CD14-positive monocyte (primary cell): ENCODE results near the gene KCNH3. TPM values are rescaled to one million over a fixed set of nuclear protein-coding genes. Genes with fewer than 3 reads are reported as not detected.
"Not testable (repeated sequence)": the region's sequence is repeated elsewhere in the genome, so short reads cannot be mapped to it uniquely, and the experiment has no call there.

Experiments
- DNase-seq, 3 donors: peaks; one replicate each; pipeline ENCODE4 v3.0.0-alpha.2; 2011 to 2022
- H2AFZ ChIP-seq: 2 replicates; pipeline ENCODE4 v1.6.0; 2012; ENCODE audit warnings: mild to moderate bottlenecking, low read depth, low read length, inconsistent platforms; ENCODE audit not compliant: insufficient read depth, poor library complexity, severe bottlenecking
- H3K27ac ChIP-seq, 2 donors: 1 replicate in 1 of 2; 2 replicates in 1 of 2; pipeline ENCODE4 v1.5.1; 2012 to 2013; ENCODE audit warnings: low read length in 2 of 2, control low read depth in 1 of 2, inconsistent platforms in 1 of 2, low read depth in 1 of 2, mild to moderate bottlenecking in 1 of 2
- H3K27me3 ChIP-seq, 2 donors: one replicate each; pipeline versions ENCODE4 v1.6.0 to v1.6.1; 2011 to 2013; ENCODE audit warnings: low read length in 2 of 2; ENCODE audit not compliant: control insufficient read depth in 2 of 2, insufficient read depth in 2 of 2
- H3K36me3 ChIP-seq, 2 donors: replicated peaks in 1 of 2; 1 replicate in 1 of 2; 2 replicates in 1 of 2; pipeline versions ENCODE4 v1.5.1 to v1.6.1; 2012 to 2013; ENCODE audit warnings: low read length in 2 of 2, control low read depth in 1 of 2, inconsistent platforms in 1 of 2, mild to moderate bottlenecking in 1 of 2; ENCODE audit not compliant: insufficient read depth in 2 of 2, control insufficient read depth in 1 of 2
- H3K4me1 ChIP-seq, 2 donors: 1 replicate in 1 of 2; 2 replicates in 1 of 2; pipeline versions ENCODE4 v1.5.1 to v1.6.1; 2012 to 2013; ENCODE audit warnings: low read length in 2 of 2, control low read depth in 1 of 2, inconsistent platforms in 1 of 2, mild to moderate bottlenecking in 1 of 2, moderate library complexity in 1 of 2; ENCODE audit not compliant: insufficient read depth in 2 of 2, control insufficient read depth in 1 of 2
- H3K4me2 ChIP-seq: replicated peaks from 2 replicates; pipeline ENCODE3; 2012; ENCODE audit warnings: low read length, moderate library complexity, mild to moderate bottlenecking; ENCODE audit not compliant: poor library complexity, severe bottlenecking; ENCODE audit errors: extremely low read depth
- H3K4me3 ChIP-seq, 3 experiments: fragments of 200-600 bp in 1 of 3; sonication (generic) in 1 of 3; replicated peaks in 1 of 3; 1 replicate in 2 of 3; 2 replicates in 1 of 3; pipeline ENCODE4 v1.5.1; 2011 to 2013; ENCODE audit warnings: low read length in 3 of 3, mild to moderate bottlenecking in 3 of 3, control low read depth in 2 of 3, low read depth in 2 of 3, inconsistent platforms in 1 of 3, moderate library complexity in 1 of 3
- H3K79me2 ChIP-seq: 2 replicates; pipeline ENCODE4 v1.6.0; 2012; ENCODE audit warnings: mild to moderate bottlenecking, control low read depth, inconsistent platforms, low read length, moderate library complexity; ENCODE audit not compliant: insufficient read depth
- H3K9ac ChIP-seq: 2 replicates; pipeline ENCODE4 v1.6.0; 2017; ENCODE audit warnings: low read length, mild to moderate bottlenecking; ENCODE audit not compliant: insufficient read depth, poor library complexity, severe bottlenecking
- H3K9me3 ChIP-seq, 2 donors: replicated peaks in 1 of 2; 1 replicate in 1 of 2; 2 replicates in 1 of 2; pipeline versions ENCODE4 v1.5.1 to v1.6.1; 2012 to 2013; ENCODE audit warnings: low read length in 2 of 2, control low read depth in 1 of 2; ENCODE audit not compliant: control insufficient read depth in 1 of 2, insufficient read depth in 1 of 2
- H4K20me1 ChIP-seq: 2 replicates; pipeline ENCODE4 v1.6.0; 2012; ENCODE audit warnings: mild to moderate bottlenecking, low read length, control low read depth, moderate library complexity; ENCODE audit not compliant: insufficient read depth
- H3K27ac Mint-ChIP-seq, 7 donors: one replicate each; pipeline ENCODE4 v1.8.0; 2020; ENCODE audit warnings: mild to moderate bottlenecking in 7 of 7, mixed read lengths in 7 of 7, moderate library complexity in 6 of 7, inconsistent platforms in 2 of 7
- H3K27me3 Mint-ChIP-seq, 3 donors: one replicate each; pipeline ENCODE4 v1.8.0; 2021 to 2022; ENCODE audit warnings: low read depth in 3 of 3, mild to moderate bottlenecking in 3 of 3, mixed read lengths in 3 of 3, moderate library complexity in 3 of 3, inconsistent platforms in 1 of 3
- H3K36me3 Mint-ChIP-seq, 2 donors: one replicate each; pipeline ENCODE4 v1.8.0; 2020; ENCODE audit warnings: mixed read lengths in 2 of 2, inconsistent platforms in 1 of 2, mild to moderate bottlenecking in 1 of 2
- H3K4me1 Mint-ChIP-seq: one replicate; pipeline ENCODE4 v1.8.0; 2020; ENCODE audit warnings: mild to moderate bottlenecking, mixed read lengths
- H3K4me3 Mint-ChIP-seq, 2 donors: one replicate each; pipeline ENCODE4 v1.8.0; 2020; ENCODE audit warnings: mild to moderate bottlenecking in 2 of 2, mixed read lengths in 2 of 2, moderate library complexity in 1 of 2
- H3K9me3 Mint-ChIP-seq, 7 donors: one replicate each; pipeline ENCODE4 v1.8.0; 2020 to 2022; ENCODE audit warnings: mixed read lengths in 7 of 7, mild to moderate bottlenecking in 6 of 7, moderate library complexity in 6 of 7, inconsistent platforms in 2 of 7
- WGBS: methylation state at CpG from one replicate; pipeline ENCODE4 v1.1.5; 2013; ENCODE audit warnings: missing lambda C conversion rate; ENCODE audit not compliant: insufficient coverage; 5-methylcytosine and 5-hydroxymethylcytosine counted together
- intact Hi-C, 2 donors: fragments of 100-400 bp; cut with micrococcal nuclease; formaldehyde crosslinking; loops; one replicate each; pipeline versions ENCODE4 v1.15.0 to v1.15.1; 2023
- polyA plus RNA-seq, 3 donors: library from polyadenylated mRNA; depleted of rRNA in 1 of 3; unstranded in 2 of 3; stranded (reverse) in 1 of 3; fragments of 300-500 nt in 2 of 3; fragments of >200 nt in 1 of 3; fragmentation: Illumina TruSeq in 2 of 3; gene quantifications; 1 replicate in 2 of 3; 2 replicates in 1 of 3; pipeline ENCODE4 v1.2.3, GENCODE V29; 2012 to 2021
- TF ChIP-seq, protein P1 (sequence below): fragments of 200-600 bp; IDR thresholded peaks from one replicate; pipeline ENCODE4 v1.8.0; 2022; ENCODE audit warnings: antibody characterized with exemption, mild to moderate bottlenecking

The KCNH3 gene
- polyA plus RNA-seq, 3 donors = 1.3 to 18.2 (median 3.3) TPM

DNA sequence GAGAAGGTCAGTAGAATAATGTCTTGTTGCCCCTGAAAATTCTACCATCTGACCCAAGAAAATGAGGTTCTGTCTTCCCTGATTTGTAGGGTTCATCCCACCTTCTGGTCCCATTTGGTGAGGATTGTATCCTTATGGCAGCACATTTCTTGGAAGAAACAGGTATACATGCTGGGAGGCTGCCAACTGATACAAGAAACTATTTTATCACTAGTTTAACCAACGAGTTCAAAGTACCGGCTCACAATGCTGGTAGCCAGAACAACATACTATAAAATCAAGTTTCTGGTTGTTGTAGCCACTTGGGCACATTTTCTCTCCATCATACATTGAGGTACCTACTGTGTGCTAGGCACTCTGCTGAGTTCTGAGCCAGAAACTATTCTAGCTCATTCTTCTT, 7.1 kb upstream of the KCNH3 start:
- Mint-ChIP-seq H3K9me3 (no peaks in the 10 kb centered on the region), H3K4me3 (no peak overlapping the region), H3K4me1 (peaks cover 25% of the 10 kb centered on the region), H3K27me3 (peaks cover 11 to 20% (median 14%) of the 10 kb centered on the region in 3 donors), H3K36me3 (peaks cover 6 to 7% of the 10 kb centered on the region in 2 donors), H3K27ac (no peak overlapping the region)
- Histone ChIP-seq H2AFZ (no peak overlapping the region), H3K27me3 (peaks cover 0 to 8% of the 10 kb centered on the region in 2 donors), H3K4me2 (no peak overlapping the region), H3K4me3 (no peak overlapping the region), H4K20me1 (no peaks in the 10 kb centered on the region), H3K79me2 (no peaks in the 10 kb centered on the region), H3K36me3 (no peaks in the 10 kb centered on the region), H3K9ac (no peak overlapping the region), H3K27ac (no peak overlapping the region), H3K9me3 (no peaks in the 10 kb centered on the region), H3K4me1 (peaks cover 29 to 32% of the 10 kb centered on the region in 2 donors)
- WGBS = 95% methylated on average over 2 of the region's 2 CpGs
- TF ChIP-seq, protein P1, sequence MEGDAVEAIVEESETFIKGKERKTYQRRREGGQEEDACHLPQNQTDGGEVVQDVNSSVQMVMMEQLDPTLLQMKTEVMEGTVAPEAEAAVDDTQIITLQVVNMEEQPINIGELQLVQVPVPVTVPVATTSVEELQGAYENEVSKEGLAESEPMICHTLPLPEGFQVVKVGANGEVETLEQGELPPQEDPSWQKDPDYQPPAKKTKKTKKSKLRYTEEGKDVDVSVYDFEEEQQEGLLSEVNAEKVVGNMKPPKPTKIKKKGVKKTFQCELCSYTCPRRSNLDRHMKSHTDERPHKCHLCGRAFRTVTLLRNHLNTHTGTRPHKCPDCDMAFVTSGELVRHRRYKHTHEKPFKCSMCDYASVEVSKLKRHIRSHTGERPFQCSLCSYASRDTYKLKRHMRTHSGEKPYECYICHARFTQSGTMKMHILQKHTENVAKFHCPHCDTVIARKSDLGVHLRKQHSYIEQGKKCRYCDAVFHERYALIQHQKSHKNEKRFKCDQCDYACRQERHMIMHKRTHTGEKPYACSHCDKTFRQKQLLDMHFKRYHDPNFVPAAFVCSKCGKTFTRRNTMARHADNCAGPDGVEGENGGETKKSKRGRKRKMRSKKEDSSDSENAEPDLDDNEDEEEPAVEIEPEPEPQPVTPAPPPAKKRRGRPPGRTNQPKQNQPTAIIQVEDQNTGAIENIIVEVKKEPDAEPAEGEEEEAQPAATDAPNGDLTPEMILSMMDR = no peak
- intact Hi-C loops = no loop called here
- DNase-seq = no peak

DNA sequence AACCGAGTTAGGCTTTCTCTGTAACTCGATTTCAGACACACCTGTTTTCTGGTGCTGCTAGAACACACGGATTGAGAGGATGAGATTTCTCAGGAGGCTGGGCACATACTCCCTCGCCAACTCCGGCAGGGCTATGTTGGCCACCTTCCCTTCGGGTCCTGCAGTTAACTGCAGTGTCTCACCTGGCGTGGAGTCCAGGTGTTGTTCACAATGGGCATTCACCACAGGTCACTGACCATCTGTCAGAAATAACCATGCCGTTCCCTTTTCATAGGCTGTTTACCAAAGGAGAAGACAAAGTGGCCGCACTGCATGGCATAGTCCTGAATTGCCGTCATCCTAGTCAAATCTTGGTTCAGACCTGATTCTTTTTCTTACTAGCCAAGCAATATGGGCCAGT, 5.5 kb upstream of the KCNH3 start:
- Histone ChIP-seq H3K9ac (no peak overlapping the region), H3K9me3 (no peaks in the 10 kb centered on the region), H3K4me1 (peaks cover 42 to 48% of the 10 kb centered on the region in 2 donors), H3K27me3 (peaks cover 0 to 11% of the 10 kb centered on the region in 2 donors), H3K36me3 (no peaks in the 10 kb centered on the region), H3K79me2 (no peaks in the 10 kb centered on the region), H3K4me3 (no peak overlapping the region), H3K27ac (no peak overlapping the region), H4K20me1 (no peaks in the 10 kb centered on the region), H2AFZ (no peak overlapping the region), H3K4me2 (no peak overlapping the region)
- Mint-ChIP-seq H3K9me3 (no peaks in the 10 kb centered on the region), H3K4me3 (no peak overlapping the region), H3K36me3 (peaks cover 2 to 4% of the 10 kb centered on the region in 2 donors), H3K27me3 (peaks cover 11 to 30% (median 14%) of the 10 kb centered on the region in 3 donors), H3K27ac (no peak overlapping the region), H3K4me1 (peaks cover 39% of the 10 kb centered on the region)
- 97% methylated on average over 10 of the region's 10 CpGs for WGBS
- TF ChIP-seq, protein P1 = no peak
- intact Hi-C loops = no loop called here
- no peak for DNase-seq

DNA sequence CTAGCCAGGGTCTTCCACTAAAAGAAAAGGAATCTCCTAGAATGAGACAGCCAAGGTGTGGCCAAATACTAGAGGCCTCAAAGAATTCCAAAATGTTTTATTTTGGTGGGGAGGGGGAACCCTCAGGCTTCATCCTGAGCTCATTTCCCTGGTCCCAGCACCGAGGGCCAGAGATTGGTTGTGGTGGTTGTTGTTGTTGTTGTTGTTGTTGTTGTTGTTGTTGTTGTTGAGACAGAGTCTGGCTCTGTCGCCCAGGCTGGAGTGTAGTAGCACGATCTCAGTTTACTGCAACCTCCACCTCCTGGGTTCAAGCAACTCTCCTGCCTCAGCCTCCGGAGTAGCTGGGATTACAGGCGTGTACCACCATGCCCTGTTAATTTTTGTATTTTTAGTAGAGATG, 4.7 kb upstream of the KCNH3 start:
- H3K27me3 Mint-ChIP-seq = peaks cover 11 to 33% (median 14%) of the 10 kb centered on the region in 3 donors
- DNase-seq, H2AFZ ChIP-seq, H3K9me3 Mint-ChIP-seq, H3K36me3 ChIP-seq, H3K27ac Mint-ChIP-seq, H3K9me3 ChIP-seq, H3K79me2 ChIP-seq, H3K4me3 Mint-ChIP-seq, H3K27ac ChIP-seq, H3K36me3 Mint-ChIP-seq, H3K4me2 ChIP-seq, H4K20me1 ChIP-seq, intact Hi-C loops, H3K9ac ChIP-seq, H3K4me3 ChIP-seq: not testable (repeated sequence)
- WGBS = 88% methylated on average over 1 of the region's 5 CpGs
- Histone ChIP-seq H3K4me1 (peaks cover 43 to 49% of the 10 kb centered on the region in 2 donors), H3K27me3 (peaks cover 0 to 12% of the 10 kb centered on the region in 2 donors)
- peaks cover 40% of the 10 kb centered on the region for H3K4me1 Mint-ChIP-seq
